ACC112 (cell line): ENCODE results near the gene WDR18.

Experiments used
- H2AFZ ChIP-seq: fragments of 200-600 bp; sonication (generic); one replicate; pipeline ENCODE4 v1.6.0; 2017; ENCODE audit warnings: antibody characterized with exemption, low read length; ENCODE audit not compliant: unreplicated experiment
- H3K27ac ChIP-seq: fragments of 200-600 bp; sonication (generic); 2 replicates; pipeline ENCODE4 v1.5.1; 2014; ENCODE audit warnings: low read depth, mild to moderate bottlenecking, antibody characterized with exemption, low read length, moderate library complexity
- H3K27me3 ChIP-seq: fragments of 200-600 bp; sonication (generic); 2 replicates; pipeline ENCODE4 v1.6.1; 2014; ENCODE audit warnings: mild to moderate bottlenecking, antibody characterized with exemption, low read length, moderate library complexity, mixed read lengths; ENCODE audit not compliant: insufficient read depth
- H3K36me3 ChIP-seq: fragments of 200-600 bp; sonication (generic); 2 replicates; pipeline ENCODE4 v1.6.1; 2016; ENCODE audit warnings: mild to moderate bottlenecking, antibody characterized with exemption, low read length, moderate library complexity, mixed read lengths; ENCODE audit not compliant: insufficient read depth
- H3K4me1 ChIP-seq: fragments of 200-600 bp; sonication (generic); one replicate; pipeline ENCODE4 v1.6.1; 2016; ENCODE audit warnings: low read length, mixed read lengths; ENCODE audit not compliant: insufficient read depth, unreplicated experiment, control insufficient read depth
- H3K4me3 ChIP-seq: fragments of 200-600 bp; sonication (generic); 2 replicates; pipeline ENCODE4 v1.5.1; 2014; ENCODE audit warnings: mild to moderate bottlenecking, low read depth, low read length
- H3K79me2 ChIP-seq: fragments of 200-600 bp; sonication (generic); one replicate; pipeline ENCODE4 v1.6.0; 2016; ENCODE audit warnings: low read length; ENCODE audit not compliant: control insufficient read depth, unreplicated experiment, insufficient read depth

The WDR18 gene

GRCh38 chr19:970695-971094 is 13.4 kb upstream of the WDR18 start:
- H2AFZ ChIP-seq, result no peak overlapping the region
- H3K4me1 ChIP-seq, result no peaks in the 10 kb centered on the region
- no peaks in the 10 kb centered on the region for H3K79me2 ChIP-seq
- H3K27me3 ChIP-seq, result no peaks in the 10 kb centered on the region
- peaks cover 20% of the 10 kb centered on the region for H3K36me3 ChIP-seq
- H3K4me3 ChIP-seq, result no peak overlapping the region
- H3K27ac ChIP-seq, result no peak overlapping the region

DNA sequence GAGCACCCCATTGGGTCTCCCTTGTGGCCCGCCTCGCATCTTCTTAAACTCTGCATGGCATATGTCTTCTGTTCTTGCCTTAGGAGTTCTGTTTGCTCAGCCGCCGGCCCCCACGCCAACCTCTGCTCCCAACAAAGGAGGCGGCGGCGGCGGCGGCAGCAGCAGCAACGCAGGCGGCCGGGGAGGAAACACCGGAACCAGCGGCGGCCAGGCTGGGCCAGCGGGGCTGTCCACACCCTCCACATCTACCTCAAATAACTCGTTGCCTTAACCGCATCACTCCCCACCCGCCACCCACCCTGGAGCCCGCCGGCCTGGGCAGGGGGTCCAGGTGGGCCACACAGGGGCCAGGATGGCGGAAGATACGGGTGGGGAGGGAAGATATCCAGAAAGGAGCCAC is 12.3 kb upstream of the WDR18 start:
- no peaks in the 10 kb centered on the region for H3K79me2 ChIP-seq
- no peak overlapping the region for H3K27ac ChIP-seq
- peaks cover 16% of the 10 kb centered on the region for H3K36me3 ChIP-seq
- H3K27me3 ChIP-seq, result no peaks in the 10 kb centered on the region
- no peak overlapping the region for H3K4me3 ChIP-seq
- H3K4me1 ChIP-seq, result no peaks in the 10 kb centered on the region
- H2AFZ ChIP-seq, result no peak overlapping the region

- Histone ChIP-seq H3K27me3 (no peaks in the 10 kb centered on the region), H3K4me1 (no peaks in the 10 kb centered on the region), H3K27ac (no peak overlapping the region), H3K79me2 (no peaks in the 10 kb centered on the region), H2AFZ (no peak overlapping the region), H3K4me3 (no peak overlapping the region), H3K36me3 (peaks cover 16% of the 10 kb centered on the region)
Observed at GRCh38 chr19:972281-972680, 11.9 kb upstream of the WDR18 start.

GRCh38 chr19:973726-974563 is 10.2 kb upstream of the WDR18 start:
- no peaks in the 10 kb centered on the region for H3K4me1 ChIP-seq
- peaks cover 11% of the 10 kb centered on the region for H3K36me3 ChIP-seq
- no peak overlapping the region for H2AFZ ChIP-seq
- H3K79me2 ChIP-seq, result no peaks in the 10 kb centered on the region
- no peak overlapping the region for H3K4me3 ChIP-seq
- H3K27ac ChIP-seq, result no peak overlapping the region
- H3K27me3 ChIP-seq, result no peaks in the 10 kb centered on the region

DNA sequence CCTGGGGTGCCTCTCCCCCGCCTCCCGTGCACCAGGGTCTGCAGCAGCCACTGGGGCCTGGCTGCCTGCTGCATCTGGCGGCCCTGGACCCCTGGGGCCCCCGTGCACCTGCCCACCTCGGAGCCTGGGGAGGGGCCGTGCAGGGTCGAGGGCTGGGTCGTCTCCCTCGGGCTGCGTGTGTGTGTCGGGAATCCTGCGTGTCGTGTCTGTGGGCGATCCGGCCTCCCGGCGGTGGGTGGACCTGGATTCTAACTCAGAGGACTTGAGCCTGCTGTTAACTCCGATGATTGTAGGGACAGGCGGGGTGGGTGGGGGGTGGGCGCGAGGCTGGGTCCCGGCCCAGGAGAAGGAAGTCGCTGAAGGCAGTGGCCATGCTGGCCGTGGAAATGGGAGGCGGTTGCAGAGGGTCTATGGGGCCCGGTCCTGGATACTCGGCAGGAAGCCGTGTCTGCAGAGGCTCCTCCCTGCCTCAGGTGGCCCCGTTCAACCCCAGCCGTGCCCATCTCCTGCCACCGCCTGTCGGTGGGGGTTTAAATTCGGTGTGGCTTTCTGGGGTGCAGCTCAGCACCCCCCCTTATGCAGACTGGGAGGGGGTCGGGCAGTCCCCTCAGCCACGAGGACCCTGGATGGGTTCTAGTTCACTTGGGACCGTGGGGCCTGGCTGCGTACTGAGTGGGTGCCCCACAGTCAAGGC is 9.4 kb upstream of the WDR18 start:
- no peaks in the 10 kb centered on the region for H3K4me1 ChIP-seq
- no peak overlapping the region for H3K4me3 ChIP-seq
- H3K36me3 ChIP-seq, result peaks cover 11% of the 10 kb centered on the region
- no peaks in the 10 kb centered on the region for H3K27me3 ChIP-seq
- H3K79me2 ChIP-seq, result no peaks in the 10 kb centered on the region
- no peak overlapping the region for H3K27ac ChIP-seq
- H2AFZ ChIP-seq, result no peak overlapping the region

- Histone ChIP-seq H3K4me1 (no peaks in the 10 kb centered on the region), H3K36me3 (0 out of 2 replicates have a peak, but pooled peaks cover 3% of the 10 kb centered on the region), H3K79me2 (no peaks in the 10 kb centered on the region), H2AFZ (no peak overlapping the region), H3K27ac (no peak overlapping the region), H3K27me3 (no peaks in the 10 kb centered on the region), H3K4me3 (no peak overlapping the region)
Observed at GRCh38 chr19:976476-976875, 7.7 kb upstream of the WDR18 start.

- H3K4me3 ChIP-seq, result no peak overlapping the region
- no peak overlapping the region for H2AFZ ChIP-seq
- H3K36me3 ChIP-seq, result no peaks in the 10 kb centered on the region
- no peaks in the 10 kb centered on the region for H3K27me3 ChIP-seq
- no peak overlapping the region for H3K27ac ChIP-seq
- H3K79me2 ChIP-seq, result no peaks in the 10 kb centered on the region
- no peaks in the 10 kb centered on the region for H3K4me1 ChIP-seq
Observed at GRCh38 chr19:977058-977464, 7.1 kb upstream of the WDR18 start.

DNA sequence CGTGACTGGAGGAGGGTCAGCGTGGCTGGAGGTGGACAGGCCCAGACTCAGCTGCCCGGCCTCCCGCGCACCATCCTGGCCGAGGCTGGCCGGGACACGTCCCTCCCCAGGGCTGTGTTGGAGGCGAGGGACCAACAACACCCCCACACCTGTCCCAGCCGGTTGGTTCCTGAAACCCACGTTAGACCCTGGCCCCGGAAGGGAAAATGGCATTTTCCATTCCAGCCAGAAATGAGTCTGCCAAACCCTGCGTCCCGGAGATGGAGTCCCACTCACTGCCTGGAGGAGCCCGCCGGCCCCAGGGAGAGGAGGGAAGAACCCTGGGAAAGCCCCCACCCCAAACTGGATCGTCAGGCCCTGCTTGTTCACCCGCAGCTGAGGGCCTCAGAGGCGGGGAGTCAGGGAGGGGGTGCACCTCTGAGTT is 4.8 kb upstream of the WDR18 start:
- Histone ChIP-seq H3K4me1 (no peaks in the 10 kb centered on the region), H3K27ac (no peak overlapping the region), H3K36me3 (no peaks in the 10 kb centered on the region), H3K27me3 (no peaks in the 10 kb centered on the region), H3K79me2 (peaks cover 1% of the 10 kb centered on the region), H2AFZ (no peak overlapping the region), H3K4me3 (no peak overlapping the region)

GRCh38 chr19:980133-980998 is 3.8 kb upstream of the WDR18 start:
- Histone ChIP-seq H3K36me3 (no peaks in the 10 kb centered on the region), H2AFZ (no peak overlapping the region), H3K27me3 (no peaks in the 10 kb centered on the region), H3K4me3 (no peak overlapping the region), H3K79me2 (peaks cover 11% of the 10 kb centered on the region), H3K27ac (no peak overlapping the region), H3K4me1 (no peaks in the 10 kb centered on the region)

DNA sequence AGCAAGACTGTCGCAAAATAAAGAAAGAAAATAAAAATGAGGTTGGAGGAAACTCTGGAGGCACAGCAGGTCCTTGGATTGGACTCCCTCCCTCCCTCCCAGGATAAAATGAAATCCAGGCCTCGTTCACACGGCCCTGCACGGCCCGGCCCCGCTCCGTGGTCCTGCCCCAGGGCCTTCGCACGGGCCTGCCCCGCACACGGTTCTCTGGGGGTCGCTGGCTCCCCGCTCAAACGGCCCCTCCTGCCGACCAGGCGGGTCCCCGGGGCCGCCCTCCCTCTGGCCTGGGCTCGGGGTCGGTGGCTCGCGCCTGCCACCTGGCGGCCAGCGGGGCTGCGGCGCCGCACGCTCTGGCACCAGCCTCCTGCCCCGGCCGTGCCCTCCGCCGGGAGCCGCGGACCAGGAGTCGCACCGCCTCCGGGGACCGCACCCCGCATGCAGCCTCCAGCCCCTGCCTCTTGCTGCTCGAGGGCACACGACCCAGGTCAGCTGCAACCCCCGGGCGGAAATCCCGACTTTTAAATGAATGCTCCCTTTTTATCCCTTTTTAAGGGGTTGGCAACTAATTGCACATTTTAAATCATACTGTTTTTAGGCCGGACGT is 1.5 kb upstream of the WDR18 start:
- Histone ChIP-seq H3K4me3 (peak overlapping the region; percentile 71), H3K27me3 (no peaks in the 10 kb centered on the region), H3K27ac (no peak overlapping the region)

More for the DNA sequence above, 1.5 kb upstream of the WDR18 start:
- Histone ChIP-seq H3K4me1 (no peaks in the 10 kb centered on the region), H3K79me2 (peaks cover 13% of the 10 kb centered on the region), H2AFZ (no peak overlapping the region), H3K36me3 (no peaks in the 10 kb centered on the region)
